HepG2 (cell line): ENCODE data around the gene AP4E1. TPM values are rescaled to one million over a fixed set of nuclear protein-coding genes. Genes with fewer than 3 reads are reported as not detected.

ENCODE experiments used
- polyA plus RNA-seq, 8 experiments: library from polyadenylated mRNA; depleted of rRNA in 3 of 8; stranded (reverse) in 7 of 8; unstranded in 1 of 8; fragments of >200 nt; fragmentation: Illumina TruSeq in 4 of 8; extraction: Trizol in 4 of 8; gene quantifications; 2 replicates each; pipeline versions ENCODE4 v1.2.1 to v1.2.3, GENCODE V29; 2011 to 2016; ENCODE audit warnings: low read depth in 4 of 8, missing spikeins in 1 of 8, mixed read lengths in 1 of 8; ENCODE audit not compliant: insufficient read depth in 1 of 8
- total RNA-seq, 5 experiments: library from RNA; depleted of rRNA; stranded (reverse); fragments of >200 nt; fragmentation: Illumina TruSeq; extraction: Trizol; gene quantifications; 2 replicates each; pipeline ENCODE4 v1.2.3, GENCODE V29; 2016; ENCODE audit warnings: low read depth in 1 of 5

The AP4E1 gene
- total and polyA plus RNA-seq, 2 of the 13 experiments (the other 11 are each of a cell fraction or from before 2014, with no cell fraction given) = 2.2 to 7.8 TPM

Other genes with a start within 250 kb of the AP4E1 start
- gene TRPM7, start 221.9 kb upstream of the AP4E1 start, total RNA-seq (2016; rRNA removed; fragmentation: Illumina TruSeq; extraction: Trizol) = 31.7 and 36.0 TPM in 2 replicates
- 10.3 and 11.0 TPM in 2 replicates for gene TRPM7, start 221.9 kb upstream of the AP4E1 start, polyA plus RNA-seq (2011; rRNA removed)
- 69.9 and 105 TPM in 2 replicates for gene SPPL2A, start 143.0 kb upstream of the AP4E1 start, total RNA-seq (2016; rRNA removed; fragmentation: Illumina TruSeq; extraction: Trizol)
- 80.5 and 87.1 TPM in 2 replicates for gene SPPL2A, start 143.0 kb upstream of the AP4E1 start, polyA plus RNA-seq (2011; rRNA removed)
- gene TNFAIP8L3, start 186.2 kb downstream of the AP4E1 start, total RNA-seq (2016; rRNA removed; fragmentation: Illumina TruSeq; extraction: Trizol) = 4.0 and 5.8 TPM in 2 replicates
- gene TNFAIP8L3, start 186.2 kb downstream of the AP4E1 start, polyA plus RNA-seq (2011; rRNA removed) = 0.10 and 0.15 TPM in 2 replicates